ENCODE measurements around the gene TRIM43.
"Not testable (repeated sequence)": the region's sequence is repeated elsewhere in the genome, so short reads cannot be mapped to it uniquely, and the experiment has no call there.

The TRIM43 gene

DNA sequence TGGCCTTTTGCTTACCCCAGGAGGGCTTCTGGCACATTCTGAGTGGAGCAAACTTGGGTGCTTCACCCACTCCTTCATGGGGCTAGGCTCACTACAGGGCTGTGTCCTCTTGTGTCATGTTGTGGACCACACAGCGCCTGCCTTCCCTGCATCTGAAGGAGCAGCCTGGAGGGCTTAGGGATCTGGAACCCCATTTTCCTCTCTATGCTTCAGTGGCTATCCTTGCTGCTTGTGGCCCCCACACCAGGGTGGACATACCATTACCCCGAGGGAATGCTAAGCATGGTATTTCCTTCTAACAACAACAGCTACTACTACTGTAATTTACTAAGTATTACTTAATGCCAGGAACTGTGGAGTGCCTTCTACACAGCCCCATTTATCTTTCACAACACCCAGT, 50.6 kb downstream of the TRIM43 start:
- DNase-seq, result not testable (repeated sequence)

DNA sequence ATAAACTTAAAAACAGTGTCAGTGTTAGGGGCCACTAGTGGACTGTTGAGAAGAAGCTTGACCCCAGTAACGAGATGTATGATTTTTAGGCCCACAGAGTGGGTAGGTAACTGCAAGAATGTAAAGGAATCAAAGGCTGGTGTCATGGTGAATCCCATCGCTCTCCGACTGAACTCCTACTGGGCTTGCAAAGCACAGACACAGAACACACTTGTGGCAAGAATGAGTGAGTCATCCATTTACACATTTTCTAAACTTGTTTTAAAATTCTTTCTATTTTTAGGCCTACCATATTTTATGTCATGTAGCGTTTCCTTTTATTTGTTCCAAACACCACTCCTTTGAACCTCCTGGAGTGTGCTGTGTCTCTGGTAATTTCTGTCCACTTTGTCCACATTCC, 51.1 kb downstream of the TRIM43 start:
- DNase-seq, result not testable (repeated sequence)

DNA sequence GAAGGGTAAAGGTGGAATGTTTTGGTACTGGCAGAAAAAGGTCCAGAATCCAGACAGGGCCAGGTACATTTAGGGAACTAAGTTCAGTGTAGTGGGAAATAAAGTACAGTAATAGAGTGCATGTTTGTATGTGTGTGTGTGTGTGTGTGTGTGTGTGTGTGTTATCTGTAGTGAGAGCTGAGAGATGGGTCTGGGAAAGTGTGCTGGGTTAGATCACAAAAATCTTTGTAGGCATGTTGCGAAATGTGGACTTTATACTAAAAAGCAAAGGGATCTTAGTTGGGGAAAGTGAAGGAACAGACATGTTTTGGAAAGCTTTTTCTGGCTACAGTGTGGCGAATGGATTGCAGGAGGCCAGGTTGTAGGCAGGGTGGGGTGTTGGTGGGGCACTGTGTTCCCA, 53.5 kb downstream of the TRIM43 start:
- not testable (repeated sequence) for DNase-seq

DNA sequence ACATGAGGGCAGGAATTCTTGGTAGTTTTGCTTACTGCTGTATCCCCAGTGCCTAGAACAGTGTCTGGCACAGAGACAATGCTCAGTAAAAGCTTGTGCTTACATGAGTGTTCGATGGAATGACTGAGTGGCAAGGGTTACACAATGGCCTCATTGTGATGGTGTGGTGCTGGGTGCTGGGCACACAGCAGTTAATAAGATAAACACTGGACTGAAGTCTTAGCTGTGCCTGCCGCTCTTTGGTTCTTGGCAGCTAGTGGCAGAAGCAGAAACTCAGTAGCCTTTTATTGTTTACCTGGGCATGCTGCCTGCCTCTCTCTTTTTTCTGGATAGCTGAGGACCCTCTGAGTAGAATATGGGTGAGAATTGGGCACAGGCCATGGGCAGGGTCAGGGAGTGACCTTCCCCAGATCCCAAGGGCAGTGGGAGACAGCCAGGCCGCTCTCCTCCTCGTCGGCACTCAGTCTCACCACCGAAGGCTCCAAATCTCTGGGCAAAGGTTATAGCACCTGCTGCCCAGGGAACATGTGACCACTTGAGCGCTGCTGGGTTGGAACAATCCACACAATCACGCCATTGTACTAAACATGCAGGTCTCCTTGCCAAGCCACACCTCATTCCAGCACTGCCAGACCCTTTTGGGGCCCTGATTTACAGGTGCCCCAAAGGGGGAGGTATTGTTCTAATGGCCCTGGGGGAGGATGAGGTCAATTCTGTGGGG, 54.6 kb downstream of the TRIM43 start:
- DNase-seq, result not testable (repeated sequence)

DNA sequence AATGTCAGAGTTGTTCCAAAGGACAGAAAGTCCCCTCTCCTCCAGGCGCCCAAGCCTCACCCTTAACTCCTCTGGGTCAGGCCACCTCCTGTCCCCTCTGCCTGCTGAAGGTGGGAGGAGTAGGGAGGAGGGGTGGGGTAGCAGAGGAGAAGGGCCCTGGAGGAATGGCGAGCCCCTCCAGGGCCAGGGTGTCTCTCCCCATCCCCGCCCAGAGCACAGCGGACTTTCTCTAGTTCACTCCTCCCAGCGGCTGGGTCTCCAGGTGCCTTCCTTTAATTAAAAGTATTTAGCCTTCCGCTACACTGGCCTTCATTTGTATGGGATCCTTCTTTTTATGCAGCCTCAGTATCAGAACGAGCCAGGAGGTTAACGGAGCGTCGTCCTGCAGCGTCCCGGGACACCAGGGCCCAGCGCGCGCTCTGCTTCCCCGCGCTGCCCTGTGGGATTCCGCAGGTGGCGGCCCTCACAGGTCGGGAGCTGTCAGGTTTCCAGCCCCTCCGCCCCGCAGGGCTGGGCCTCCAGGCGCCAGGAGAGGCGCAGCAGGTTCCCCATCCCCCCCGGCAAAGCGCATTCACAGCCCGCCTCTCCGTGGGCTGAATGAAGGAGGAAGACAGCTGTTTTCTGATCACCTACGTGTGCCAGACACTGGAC, 57.2 kb downstream of the TRIM43 start:
- not testable (repeated sequence) for DNase-seq
